Endothelial cell of umbilical vein (primary cell): ENCODE results near the gene THEMIS2.
"Not testable (repeated sequence)": the region's sequence is repeated elsewhere in the genome, so short reads cannot be mapped to it uniquely, and the experiment has no call there.

ENCODE experiments used
- EZH2 ChIP-seq: IDR thresholded peaks from 2 replicates; pipeline ENCODE4 v1.6.1; 2012; ENCODE audit warnings: borderline replicate concordance, low read depth, mild to moderate bottlenecking, moderate library complexity, low read length, inconsistent platforms; ENCODE audit not compliant: severe bottlenecking
- FOS ChIP-seq: IDR thresholded peaks from 2 replicates; pipeline ENCODE4 v1.6.1; 2011; ENCODE audit warnings: mild to moderate bottlenecking, low read length, moderate library complexity, borderline replicate concordance; ENCODE audit not compliant: insufficient read depth
- JUN ChIP-seq: IDR thresholded peaks from 2 replicates; pipeline ENCODE4 v1.6.1; 2011; ENCODE audit warnings: borderline replicate concordance, low read depth; ENCODE audit not compliant: insufficient read length, insufficient read depth
- POLR2A ChIP-seq: IDR thresholded peaks from 2 replicates; pipeline ENCODE4 v1.6.1; 2012; ENCODE audit warnings: low read depth, mild to moderate bottlenecking, control low read depth, low read length
- POLR2AphosphoS5 ChIP-seq: IDR thresholded peaks from 2 replicates; pipeline ENCODE4 v1.6.1; 2012; ENCODE audit warnings: low read depth, mild to moderate bottlenecking, control low read depth, low read length, moderate library complexity; ENCODE audit not compliant: insufficient read depth
- TF ChIP-seq, protein P1 (sequence below), 2 donors: IDR thresholded peaks; 1 replicate in 1 of 2; 2 replicates in 1 of 2; pipeline ENCODE4 v1.5.1; 2011; ENCODE audit warnings: low read length in 2 of 2, mild to moderate bottlenecking in 2 of 2, moderate library complexity in 2 of 2, control low read depth in 1 of 2, inconsistent platforms in 1 of 2, low read depth in 1 of 2; ENCODE audit not compliant: insufficient read depth in 1 of 2; ENCODE audit errors: extremely low read depth in 1 of 2
- TF ChIP-seq, protein P2 (sequence below): IDR thresholded peaks from 2 replicates; pipeline ENCODE4 v1.6.1; 2011; ENCODE audit not compliant: insufficient read depth, insufficient read length

GRCh38 chr1:27829339-27829960 lies 42.9 kb upstream of the THEMIS2 start:
- TF ChIP-seq, protein P1, sequence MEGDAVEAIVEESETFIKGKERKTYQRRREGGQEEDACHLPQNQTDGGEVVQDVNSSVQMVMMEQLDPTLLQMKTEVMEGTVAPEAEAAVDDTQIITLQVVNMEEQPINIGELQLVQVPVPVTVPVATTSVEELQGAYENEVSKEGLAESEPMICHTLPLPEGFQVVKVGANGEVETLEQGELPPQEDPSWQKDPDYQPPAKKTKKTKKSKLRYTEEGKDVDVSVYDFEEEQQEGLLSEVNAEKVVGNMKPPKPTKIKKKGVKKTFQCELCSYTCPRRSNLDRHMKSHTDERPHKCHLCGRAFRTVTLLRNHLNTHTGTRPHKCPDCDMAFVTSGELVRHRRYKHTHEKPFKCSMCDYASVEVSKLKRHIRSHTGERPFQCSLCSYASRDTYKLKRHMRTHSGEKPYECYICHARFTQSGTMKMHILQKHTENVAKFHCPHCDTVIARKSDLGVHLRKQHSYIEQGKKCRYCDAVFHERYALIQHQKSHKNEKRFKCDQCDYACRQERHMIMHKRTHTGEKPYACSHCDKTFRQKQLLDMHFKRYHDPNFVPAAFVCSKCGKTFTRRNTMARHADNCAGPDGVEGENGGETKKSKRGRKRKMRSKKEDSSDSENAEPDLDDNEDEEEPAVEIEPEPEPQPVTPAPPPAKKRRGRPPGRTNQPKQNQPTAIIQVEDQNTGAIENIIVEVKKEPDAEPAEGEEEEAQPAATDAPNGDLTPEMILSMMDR (IDR thresholded peaks at IDR 0.05; ENCODE audit: extremely low read depth in 1 of 2, insufficient read depth in 1 of 2, low read depth in 1 of 2, low read length in 2 of 2): not testable (repeated sequence)
- TF ChIP-seq, protein P2, sequence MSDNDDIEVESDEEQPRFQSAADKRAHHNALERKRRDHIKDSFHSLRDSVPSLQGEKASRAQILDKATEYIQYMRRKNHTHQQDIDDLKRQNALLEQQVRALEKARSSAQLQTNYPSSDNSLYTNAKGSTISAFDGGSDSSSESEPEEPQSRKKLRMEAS: not testable (repeated sequence)
- not testable (repeated sequence) for TF ChIP-seq POLR2A, JUN, EZH2, POLR2AphosphoS5, FOS
